Measurements from ENCODE around the gene PRKN.

- TF ChIP-seq, protein P1, sequence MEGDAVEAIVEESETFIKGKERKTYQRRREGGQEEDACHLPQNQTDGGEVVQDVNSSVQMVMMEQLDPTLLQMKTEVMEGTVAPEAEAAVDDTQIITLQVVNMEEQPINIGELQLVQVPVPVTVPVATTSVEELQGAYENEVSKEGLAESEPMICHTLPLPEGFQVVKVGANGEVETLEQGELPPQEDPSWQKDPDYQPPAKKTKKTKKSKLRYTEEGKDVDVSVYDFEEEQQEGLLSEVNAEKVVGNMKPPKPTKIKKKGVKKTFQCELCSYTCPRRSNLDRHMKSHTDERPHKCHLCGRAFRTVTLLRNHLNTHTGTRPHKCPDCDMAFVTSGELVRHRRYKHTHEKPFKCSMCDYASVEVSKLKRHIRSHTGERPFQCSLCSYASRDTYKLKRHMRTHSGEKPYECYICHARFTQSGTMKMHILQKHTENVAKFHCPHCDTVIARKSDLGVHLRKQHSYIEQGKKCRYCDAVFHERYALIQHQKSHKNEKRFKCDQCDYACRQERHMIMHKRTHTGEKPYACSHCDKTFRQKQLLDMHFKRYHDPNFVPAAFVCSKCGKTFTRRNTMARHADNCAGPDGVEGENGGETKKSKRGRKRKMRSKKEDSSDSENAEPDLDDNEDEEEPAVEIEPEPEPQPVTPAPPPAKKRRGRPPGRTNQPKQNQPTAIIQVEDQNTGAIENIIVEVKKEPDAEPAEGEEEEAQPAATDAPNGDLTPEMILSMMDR (IDR thresholded peaks at IDR 0.05): no peak
- TF ChIP-seq ZFX (IDR thresholded peaks at IDR 0.05; ENCODE audit: borderline replicate concordance): no peak
Measured at GRCh38 chr6:161429921-161430490, 1297.6 kb downstream of the PRKN start.

Data from 22Rv1 (cell line).